NCI-H526 treated with DMSO at 0.1 percent for 48 hours (cell line): ENCODE data around the gene GAL3ST2.
"Not testable (repeated sequence)": the region's sequence is repeated elsewhere in the genome, so short reads cannot be mapped to it uniquely, and the experiment has no call there.

Experiments used
- DNase-seq: peaks from one replicate; lab custom pipeline; 2025; lab: John Stamatoyannopoulos, UW

GAL3ST2 gene

GRCh38 chr2:241748468-241749256, 28.0 kb upstream of the GAL3ST2 start:
- DNase-seq = no peak

- DNase-seq = no peak
Observed at GRCh38 chr2:241750076-241750840, 26.4 kb upstream of the GAL3ST2 start.

GRCh38 chr2:241751152-241751551, 25.5 kb upstream of the GAL3ST2 start:
- no peak for DNase-seq

GRCh38 chr2:241751776-241752175, 24.8 kb upstream of the GAL3ST2 start:
- no peak for DNase-seq

GRCh38 chr2:241752253-241752652, 24.4 kb upstream of the GAL3ST2 start:
- DNase-seq = no peak

GRCh38 chr2:241752689-241753276, 23.8 kb upstream of the GAL3ST2 start:
- no peak for DNase-seq

GRCh38 chr2:241753493-241753892, 23.1 kb upstream of the GAL3ST2 start:
- DNase-seq = no peak

- no peak for DNase-seq
Observed at GRCh38 chr2:241754042-241754441, 22.6 kb upstream of the GAL3ST2 start.

- DNase-seq = no peak
Observed at GRCh38 chr2:241755166-241755565, 21.5 kb upstream of the GAL3ST2 start.

GRCh38 chr2:241755777-241756176, 20.8 kb upstream of the GAL3ST2 start:
- no peak for DNase-seq

- DNase-seq = no peak
Observed at GRCh38 chr2:241759067-241759807, 17.4 kb upstream of the GAL3ST2 start.

- DNase-seq = not testable (repeated sequence)
Observed at GRCh38 chr2:241759893-241760292, 16.7 kb upstream of the GAL3ST2 start.

GRCh38 chr2:241760301-241760771, 16.3 kb upstream of the GAL3ST2 start:
- no peak for DNase-seq

GRCh38 chr2:241762321-241762932, 14.2 kb upstream of the GAL3ST2 start:
- no peak for DNase-seq

- no peak for DNase-seq
Observed at GRCh38 chr2:241762933-241763369, 13.7 kb upstream of the GAL3ST2 start.

- no peak for DNase-seq
Observed at GRCh38 chr2:241763551-241764274, 12.9 kb upstream of the GAL3ST2 start.

GRCh38 chr2:241764275-241765241, 12.1 kb upstream of the GAL3ST2 start:
- DNase-seq = no peak

GRCh38 chr2:241767464-241768250, 9.0 kb upstream of the GAL3ST2 start:
- no peak for DNase-seq

- DNase-seq = no peak
Observed at GRCh38 chr2:241768251-241768711, 8.3 kb upstream of the GAL3ST2 start.
